Measurements from ENCODE around the gene ZNF165.
A peak's percentile ranks its signal among the peaks of the same experiment; 100 is the strongest.
"Not testable (repeated sequence)": the region's sequence is repeated elsewhere in the genome, so short reads cannot be mapped to it uniquely, and the experiment has no call there.

The ZNF165 gene

DNA sequence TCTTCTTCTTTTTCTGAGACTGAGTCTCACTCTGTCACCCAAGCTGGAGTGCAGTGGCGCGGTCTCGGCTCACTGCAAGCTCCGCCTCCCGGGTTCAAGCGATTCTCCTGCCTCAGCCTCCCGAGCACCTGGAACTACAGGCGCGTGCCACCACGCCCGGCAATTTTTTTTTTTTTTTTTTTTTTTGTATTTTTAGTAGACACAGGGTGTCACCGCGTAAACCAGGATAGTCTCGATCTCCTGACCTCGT is at the start of gene ZNF165:
Gene ZNF165, plus strand, starts transcription at position 188 of the 250 bp plus-strand sequence. CDS start 4,913 bp downstream, outside the sequence.
- H3K4me3 ChIP-seq (ENCODE audit: low read depth, low read length) = peak within 1 kb of the TSS; percentile 80
- DNase-seq (ENCODE audit: low read depth); in situ Hi-C loops (cut with HindIII; ENCODE audit: low sequenced_read_pairs): not testable (repeated sequence)

DNA sequence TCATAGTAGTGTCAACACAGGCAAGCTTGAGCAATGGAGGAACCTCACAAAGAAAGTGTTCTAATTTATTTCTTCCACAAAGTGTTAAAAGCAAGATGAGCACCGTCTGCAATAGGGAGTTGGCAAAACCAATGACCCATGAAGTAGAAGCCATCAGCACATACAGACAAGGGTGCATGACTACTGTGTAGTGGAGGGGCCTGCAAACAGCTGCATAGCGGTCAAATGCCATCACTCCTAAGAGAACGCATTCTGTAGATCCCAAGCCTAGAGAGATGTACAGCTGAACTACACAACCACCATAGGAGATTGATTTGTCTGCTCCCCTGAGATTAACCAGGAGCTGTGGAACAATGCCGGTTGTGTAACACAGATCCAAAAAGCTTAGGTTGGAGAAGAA is 26.8 kb upstream of the ZNF165 start:
- no peak overlapping the region for H3K4me3 ChIP-seq (ENCODE audit: low read depth, low read length)
- DNase-seq (ENCODE audit: low read depth) = no peak
- TF ChIP-seq, protein P1, sequence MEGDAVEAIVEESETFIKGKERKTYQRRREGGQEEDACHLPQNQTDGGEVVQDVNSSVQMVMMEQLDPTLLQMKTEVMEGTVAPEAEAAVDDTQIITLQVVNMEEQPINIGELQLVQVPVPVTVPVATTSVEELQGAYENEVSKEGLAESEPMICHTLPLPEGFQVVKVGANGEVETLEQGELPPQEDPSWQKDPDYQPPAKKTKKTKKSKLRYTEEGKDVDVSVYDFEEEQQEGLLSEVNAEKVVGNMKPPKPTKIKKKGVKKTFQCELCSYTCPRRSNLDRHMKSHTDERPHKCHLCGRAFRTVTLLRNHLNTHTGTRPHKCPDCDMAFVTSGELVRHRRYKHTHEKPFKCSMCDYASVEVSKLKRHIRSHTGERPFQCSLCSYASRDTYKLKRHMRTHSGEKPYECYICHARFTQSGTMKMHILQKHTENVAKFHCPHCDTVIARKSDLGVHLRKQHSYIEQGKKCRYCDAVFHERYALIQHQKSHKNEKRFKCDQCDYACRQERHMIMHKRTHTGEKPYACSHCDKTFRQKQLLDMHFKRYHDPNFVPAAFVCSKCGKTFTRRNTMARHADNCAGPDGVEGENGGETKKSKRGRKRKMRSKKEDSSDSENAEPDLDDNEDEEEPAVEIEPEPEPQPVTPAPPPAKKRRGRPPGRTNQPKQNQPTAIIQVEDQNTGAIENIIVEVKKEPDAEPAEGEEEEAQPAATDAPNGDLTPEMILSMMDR (IDR thresholded peaks at IDR 0.05; ENCODE audit: low read depth, low read length, missing control alignments) = no peak
- in situ Hi-C loops (cut with HindIII; ENCODE audit: low sequenced_read_pairs) = no loop called here

GRCh38 chr6:28060405-28060804 is 20.0 kb upstream of the ZNF165 start:
- DNase-seq (ENCODE audit: low read depth) = no peak
- TF ChIP-seq, protein P1 (IDR thresholded peaks at IDR 0.05; ENCODE audit: low read depth, low read length, missing control alignments) = no peak
- in situ Hi-C loops (cut with HindIII; ENCODE audit: low sequenced_read_pairs) = no loop called here
- no peak overlapping the region for H3K4me3 ChIP-seq (ENCODE audit: low read depth, low read length)

DNA sequence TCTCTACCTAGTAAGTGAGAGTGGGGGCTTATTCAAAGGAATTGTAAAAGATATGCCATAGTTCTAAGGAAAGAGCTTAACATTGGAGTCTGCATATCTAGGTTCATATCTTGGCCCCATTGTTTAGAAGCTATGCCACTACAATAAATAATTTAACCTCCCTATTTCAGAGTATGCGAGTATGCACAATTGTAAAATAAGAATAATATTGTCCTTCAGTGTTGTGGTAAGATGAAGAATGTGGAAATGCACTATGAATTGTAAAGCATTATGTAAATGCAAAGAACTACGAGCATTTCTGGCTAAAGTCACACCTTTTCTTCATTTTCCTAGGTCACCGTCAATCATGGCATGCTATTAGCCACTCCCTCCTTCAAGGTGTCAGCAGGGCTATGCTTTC is 16.1 kb upstream of the ZNF165 start:
- in situ Hi-C loops (cut with HindIII; ENCODE audit: low sequenced_read_pairs) = no loop called here
- no peak overlapping the region for H3K4me3 ChIP-seq (ENCODE audit: low read depth, low read length)
- TF ChIP-seq, protein P1 (IDR thresholded peaks at IDR 0.05; ENCODE audit: low read depth, low read length, missing control alignments) = no peak
- DNase-seq (ENCODE audit: low read depth) = no peak

GRCh38 chr6:28068067-28068466 is 12.3 kb upstream of the ZNF165 start:
- in situ Hi-C loops (cut with HindIII; ENCODE audit: low sequenced_read_pairs) = no loop called here
- H3K4me3 ChIP-seq (ENCODE audit: low read depth, low read length) = no peak overlapping the region
- TF ChIP-seq, protein P1 (IDR thresholded peaks at IDR 0.05; ENCODE audit: low read depth, low read length, missing control alignments) = no peak
- DNase-seq (ENCODE audit: low read depth) = no peak

- in situ Hi-C loops (cut with HindIII; ENCODE audit: low sequenced_read_pairs) = not testable (repeated sequence)
Observed at GRCh38 chr6:28070968-28071367, 9.4 kb upstream of the ZNF165 start.

DNA sequence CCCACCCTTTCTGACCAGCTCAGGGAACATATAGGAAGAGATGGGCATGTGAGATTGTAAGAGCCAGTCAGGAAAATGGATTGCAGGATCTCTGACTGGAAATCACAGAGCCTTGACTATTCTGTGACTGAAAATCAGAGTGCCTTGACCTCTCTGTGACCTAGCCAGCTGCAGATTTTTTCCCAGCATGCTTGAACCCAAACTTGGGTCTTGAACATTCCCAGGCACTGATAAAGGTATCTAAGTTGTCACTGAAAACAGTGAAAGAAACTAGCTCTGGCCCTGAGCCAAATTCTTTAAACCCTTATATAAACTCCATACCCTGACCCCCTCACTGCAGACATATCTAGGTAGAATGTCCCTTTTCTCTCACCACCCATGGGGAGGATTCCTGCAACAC is 2.3 kb upstream of the ZNF165 start:
- TF ChIP-seq, protein P1 (IDR thresholded peaks at IDR 0.05; ENCODE audit: low read depth, low read length, missing control alignments) = no peak
- in situ Hi-C loops (cut with HindIII; ENCODE audit: low sequenced_read_pairs) = no loop called here
- no peak for DNase-seq (ENCODE audit: low read depth)
- H3K4me3 ChIP-seq (ENCODE audit: low read depth, low read length) = no peak overlapping the region

More at GRCh38 chr6:28070968-28071367, 9.4 kb upstream of the ZNF165 start:
- H3K4me3 ChIP-seq (ENCODE audit: low read depth, low read length); DNase-seq (ENCODE audit: low read depth): not testable (repeated sequence)

GRCh38 chr6:28078836-28079235 is 1.5 kb upstream of the ZNF165 start:
- H3K4me3 ChIP-seq (ENCODE audit: low read depth, low read length) = no peak overlapping the region
- TF ChIP-seq, protein P1 (IDR thresholded peaks at IDR 0.05; ENCODE audit: low read depth, low read length, missing control alignments) = no peak
- no peak for DNase-seq (ENCODE audit: low read depth)
- in situ Hi-C loops (cut with HindIII; ENCODE audit: low sequenced_read_pairs) = no loop called here

Data from astrocyte of the cerebellum (primary cell).